Muscle of leg (tissue), 11 donors: ENCODE results near the gene CCR3. TPM values are rescaled to one million over a fixed set of nuclear protein-coding genes. Genes with fewer than 3 reads are reported as not detected.

Experiments used
- DNase-seq: peaks from one replicate; pipeline ENCODE4 v3.0.0; 2013
- H3K27ac ChIP-seq: one replicate; pipeline ENCODE4 v1.5.1; 2013; ENCODE audit warnings: mild to moderate bottlenecking, low read length, control low read depth
- H3K27me3 ChIP-seq: one replicate; pipeline ENCODE4 v1.6.1; 2013; ENCODE audit warnings: low read length; ENCODE audit not compliant: control insufficient read depth, insufficient read depth
- H3K36me3 ChIP-seq: one replicate; pipeline ENCODE4 v1.6.1; 2013; ENCODE audit warnings: low read length; ENCODE audit not compliant: control insufficient read depth, insufficient read depth
- H3K4me1 ChIP-seq: one replicate; pipeline ENCODE4 v1.6.1; 2013; ENCODE audit warnings: low read length; ENCODE audit not compliant: control insufficient read depth, insufficient read depth
- H3K4me3 ChIP-seq: one replicate; pipeline ENCODE4 v1.5.1; 2013; ENCODE audit warnings: low read length, control low read depth
- H3K9me3 ChIP-seq: replicated peaks from 2 replicates; pipeline ENCODE4 v1.6.1; 2013; ENCODE audit warnings: low read depth, low read length; ENCODE audit not compliant: control insufficient read depth
- WGBS: methylation state at CpG from one replicate; pipeline ENCODE4 v1.1.5; 2013; ENCODE audit warnings: missing lambda C conversion rate; ENCODE audit not compliant: insufficient coverage; 5-methylcytosine and 5-hydroxymethylcytosine counted together
- polyA plus RNA-seq, 8 donors: library from polyadenylated mRNA; unstranded; fragments of 120-200 nt; gene quantifications; one replicate each; pipeline versions ENCODE4 v1.2.1 to v1.2.3, GENCODE V29; 2013; ENCODE audit warnings: inconsistent platforms in 1 of 8, low replicate concordance in 1 of 8; ENCODE audit not compliant: insufficient read length in 8 of 8, insufficient read depth in 1 of 8
- total RNA-seq: library from RNA; stranded (reverse); fragments of 120-200 nt; gene quantifications from one replicate; pipeline ENCODE4 v1.2.4, GENCODE V29; 2013

Gene CCR3
- total and polyA plus RNA-seq, 9 donors, result not detected

GRCh38 chr3:46218196-46218709, 24.0 kb upstream of the CCR3 start:
- WGBS, result no CpG with 5 or more reads among the region's 2 CpGs
- H3K9me3 ChIP-seq, result no peaks in the 10 kb centered on the region
- no peak overlapping the region for H3K27ac ChIP-seq
- no peak for DNase-seq
- H3K36me3 ChIP-seq, result no peaks in the 10 kb centered on the region
- H3K4me1 ChIP-seq, result no peaks in the 10 kb centered on the region
- H3K4me3 ChIP-seq, result no peak overlapping the region
- no peaks in the 10 kb centered on the region for H3K27me3 ChIP-seq

GRCh38 chr3:46221391-46221790, 20.9 kb upstream of the CCR3 start:
- no peaks in the 10 kb centered on the region for H3K27me3 ChIP-seq
- no peak overlapping the region for H3K4me3 ChIP-seq
- H3K36me3 ChIP-seq, result no peaks in the 10 kb centered on the region
- WGBS, result 18% methylated on average over 2 of the region's 4 CpGs
- H3K9me3 ChIP-seq, result no peaks in the 10 kb centered on the region
- no peaks in the 10 kb centered on the region for H3K4me1 ChIP-seq
- no peak overlapping the region for H3K27ac ChIP-seq
- DNase-seq, result peak; percentile 53

GRCh38 chr3:46221938-46222337, 20.3 kb upstream of the CCR3 start:
- H3K4me3 ChIP-seq, result no peak overlapping the region
- H3K27ac ChIP-seq, result no peak overlapping the region
- H3K9me3 ChIP-seq, result no peaks in the 10 kb centered on the region
- WGBS, result no CpG with 5 or more reads among the region's 1 CpG
- no peaks in the 10 kb centered on the region for H3K4me1 ChIP-seq
- no peaks in the 10 kb centered on the region for H3K27me3 ChIP-seq
- H3K36me3 ChIP-seq, result no peaks in the 10 kb centered on the region
- DNase-seq, result no peak

- Histone ChIP-seq H3K27ac (no peak overlapping the region), H3K36me3 (no peaks in the 10 kb centered on the region), H3K4me1 (no peaks in the 10 kb centered on the region), H3K27me3 (no peaks in the 10 kb centered on the region), H3K9me3 (no peaks in the 10 kb centered on the region), H3K4me3 (no peak overlapping the region)
- DNase-seq, result peak; percentile 46
- 78% methylated on average over 1 of the region's 7 CpGs for WGBS
These were observed 19.7 kb upstream of the CCR3 start for GRCh38 chr3:46222435-46223161.

GRCh38 chr3:46228260-46229242, 13.7 kb upstream of the CCR3 start:
- Histone ChIP-seq H3K36me3 (no peaks in the 10 kb centered on the region), H3K4me1 (no peaks in the 10 kb centered on the region), H3K4me3 (no peak overlapping the region), H3K27me3 (peaks cover 3% of the 10 kb centered on the region), H3K9me3 (no peaks in the 10 kb centered on the region), H3K27ac (no peak overlapping the region)
- peak; percentile 14 for DNase-seq
- WGBS, result no CpG with 5 or more reads among the region's 5 CpGs

- no peak overlapping the region for H3K27ac ChIP-seq
- no peaks in the 10 kb centered on the region for H3K9me3 ChIP-seq
- WGBS, result no CpG with 5 or more reads among the region's 5 CpGs
- DNase-seq, result no peak
- peaks cover 5% of the 10 kb centered on the region for H3K27me3 ChIP-seq
- H3K4me1 ChIP-seq, result no peaks in the 10 kb centered on the region
- no peak overlapping the region for H3K4me3 ChIP-seq
- no peaks in the 10 kb centered on the region for H3K36me3 ChIP-seq
These were observed 10.9 kb upstream of the CCR3 start for GRCh38 chr3:46231323-46231722.

- peaks cover 7% of the 10 kb centered on the region for H3K27me3 ChIP-seq
- H3K27ac ChIP-seq, result no peak overlapping the region
- H3K36me3 ChIP-seq, result no peaks in the 10 kb centered on the region
- no peaks in the 10 kb centered on the region for H3K4me1 ChIP-seq
- no peaks in the 10 kb centered on the region for H3K9me3 ChIP-seq
- no peak for DNase-seq
- WGBS, result 42% methylated on average over 3 of the region's 6 CpGs
- H3K4me3 ChIP-seq, result no peak overlapping the region
These were observed 9.1 kb upstream of the CCR3 start for GRCh38 chr3:46233194-46233593.

GRCh38 chr3:46235425-46235824, 6.8 kb upstream of the CCR3 start:
- Histone ChIP-seq H3K36me3 (no peaks in the 10 kb centered on the region), H3K27me3 (peaks cover 7% of the 10 kb centered on the region), H3K4me3 (no peak overlapping the region), H3K4me1 (no peaks in the 10 kb centered on the region), H3K9me3 (no peaks in the 10 kb centered on the region), H3K27ac (no peak overlapping the region)
- 35% methylated on average over 2 of the region's 2 CpGs for WGBS
- no peak for DNase-seq

- no peaks in the 10 kb centered on the region for H3K4me1 ChIP-seq
- H3K27me3 ChIP-seq, result peaks cover 7% of the 10 kb centered on the region
- H3K4me3 ChIP-seq, result no peak overlapping the region
- no peaks in the 10 kb centered on the region for H3K36me3 ChIP-seq
- H3K9me3 ChIP-seq, result no peaks in the 10 kb centered on the region
- H3K27ac ChIP-seq, result no peak overlapping the region
- WGBS, result 65% methylated on average over 2 of the region's 5 CpGs
- no peak for DNase-seq
These were observed 5.8 kb upstream of the CCR3 start for GRCh38 chr3:46236294-46237054.
